ENCODE results near the gene ZNF627. TPM values are rescaled to one million over a fixed set of nuclear protein-coding genes. Genes with fewer than 3 reads are reported as not detected.
A peak's percentile ranks its signal among the peaks of the same experiment; 100 is the strongest.

Gene ZNF627
- total RNA-seq, 2 donors from 2014 or later = 7.6 to 10.3 TPM

DNA sequence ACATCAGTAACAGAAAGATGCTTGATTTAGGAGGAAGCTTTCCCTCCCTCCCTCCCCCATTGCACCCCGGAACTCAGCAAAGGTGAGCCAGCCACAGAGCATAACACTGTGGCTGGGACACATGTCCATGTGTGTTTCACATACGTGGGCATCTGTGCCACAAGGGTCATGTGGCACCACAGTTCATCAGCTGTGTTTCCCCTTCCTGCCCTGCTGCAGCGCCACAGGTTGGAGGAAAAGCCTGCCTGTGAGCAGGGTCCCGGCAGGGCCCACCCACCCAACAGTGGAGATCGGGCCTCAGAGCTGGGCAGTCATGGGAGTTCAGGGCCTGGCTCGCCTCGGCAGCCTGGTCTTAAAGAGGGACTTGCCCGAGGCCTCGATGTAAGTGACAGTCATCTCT is 22.6 kb upstream of the ZNF627 start:
- H3K36me3 ChIP-seq = no peaks in the 10 kb centered on the region
- no peak overlapping the region for H3K27ac ChIP-seq
- no peaks in the 10 kb centered on the region for H3K4me1 ChIP-seq
- TF ChIP-seq, protein P1, sequence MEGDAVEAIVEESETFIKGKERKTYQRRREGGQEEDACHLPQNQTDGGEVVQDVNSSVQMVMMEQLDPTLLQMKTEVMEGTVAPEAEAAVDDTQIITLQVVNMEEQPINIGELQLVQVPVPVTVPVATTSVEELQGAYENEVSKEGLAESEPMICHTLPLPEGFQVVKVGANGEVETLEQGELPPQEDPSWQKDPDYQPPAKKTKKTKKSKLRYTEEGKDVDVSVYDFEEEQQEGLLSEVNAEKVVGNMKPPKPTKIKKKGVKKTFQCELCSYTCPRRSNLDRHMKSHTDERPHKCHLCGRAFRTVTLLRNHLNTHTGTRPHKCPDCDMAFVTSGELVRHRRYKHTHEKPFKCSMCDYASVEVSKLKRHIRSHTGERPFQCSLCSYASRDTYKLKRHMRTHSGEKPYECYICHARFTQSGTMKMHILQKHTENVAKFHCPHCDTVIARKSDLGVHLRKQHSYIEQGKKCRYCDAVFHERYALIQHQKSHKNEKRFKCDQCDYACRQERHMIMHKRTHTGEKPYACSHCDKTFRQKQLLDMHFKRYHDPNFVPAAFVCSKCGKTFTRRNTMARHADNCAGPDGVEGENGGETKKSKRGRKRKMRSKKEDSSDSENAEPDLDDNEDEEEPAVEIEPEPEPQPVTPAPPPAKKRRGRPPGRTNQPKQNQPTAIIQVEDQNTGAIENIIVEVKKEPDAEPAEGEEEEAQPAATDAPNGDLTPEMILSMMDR (IDR thresholded peaks at IDR 0.05) = no peak
- no peaks in the 10 kb centered on the region for H3K9me3 ChIP-seq
- H3K9ac ChIP-seq (ENCODE audit: low read depth in 2 of 2, low read length in 2 of 2) = no peak overlapping the region
- DNase-seq = no peak
- intact Hi-C loops (cut with DNase I) = no loop called here
- peaks cover 3% of the 10 kb centered on the region for H3K27me3 ChIP-seq
- no peak overlapping the region for H3K4me3 ChIP-seq

GRCh38 chr19:11576227-11576626 is 21.1 kb upstream of the ZNF627 start:
- intact Hi-C loops (cut with DNase I) = no loop called here
- no peak for DNase-seq
- H3K4me3 ChIP-seq = no peak overlapping the region
- H3K27ac ChIP-seq = no peak overlapping the region
- H3K4me1 ChIP-seq = no peaks in the 10 kb centered on the region
- H3K9me3 ChIP-seq = no peaks in the 10 kb centered on the region
- no peak overlapping the region for H3K9ac ChIP-seq (ENCODE audit: low read depth in 2 of 2, low read length in 2 of 2)
- peaks cover 3% of the 10 kb centered on the region for H3K27me3 ChIP-seq
- TF ChIP-seq, protein P1 (IDR thresholded peaks at IDR 0.05) = no peak
- no peaks in the 10 kb centered on the region for H3K36me3 ChIP-seq

- no peak for DNase-seq
- intact Hi-C loops (cut with DNase I) = no loop called here
- Histone ChIP-seq H3K27me3 (peaks cover 3% of the 10 kb centered on the region), H3K4me1 (no peaks in the 10 kb centered on the region), H3K4me3 (peak within 1 kb of the TSS; percentile 43), H3K9me3 (no peaks in the 10 kb centered on the region), H3K36me3 (no peaks in the 10 kb centered on the region), H3K27ac (peak within 1 kb of the TSS; percentile 30), H3K9ac (ENCODE audit: low read depth in 2 of 2, low read length in 2 of 2) (peak within 1 kb of the TSS; percentile 58 to 70)
- TF ChIP-seq, protein P1 (IDR thresholded peaks at IDR 0.05) = no peak
Observed at GRCh38 chr19:11577451-11578257, 19.6 kb upstream of the ZNF627 start, which contains the start of gene ACP5. TSS of gene ACP5 (minus strand) at chr19:11577645. CDS start at chr19:11577317, 328 bp downstream.

- TF ChIP-seq, protein P1 (IDR thresholded peaks at IDR 0.05) = no peak
- intact Hi-C loops (cut with DNase I) = no loop called here
- peak overlapping the region; percentile 43 for H3K4me3 ChIP-seq
- no peaks in the 10 kb centered on the region for H3K4me1 ChIP-seq
- peak; percentile 74 for DNase-seq
- peak overlapping the region; percentile 30 for H3K27ac ChIP-seq
- peak overlapping the region; percentile 58 to 70 for H3K9ac ChIP-seq (ENCODE audit: low read depth in 2 of 2, low read length in 2 of 2)
- peaks cover 3% of the 10 kb centered on the region for H3K27me3 ChIP-seq
- no peaks in the 10 kb centered on the region for H3K9me3 ChIP-seq
- no peaks in the 10 kb centered on the region for H3K36me3 ChIP-seq
Observed at GRCh38 chr19:11578258-11579142, 18.8 kb upstream of the ZNF627 start.

GRCh38 chr19:11580116-11580515 is 17.2 kb upstream of the ZNF627 start:
- peaks cover 3% of the 10 kb centered on the region for H3K27me3 ChIP-seq
- intact Hi-C loops (cut with DNase I) = no loop called here
- no peaks in the 10 kb centered on the region for H3K4me1 ChIP-seq
- no peak overlapping the region for H3K9ac ChIP-seq (ENCODE audit: low read depth in 2 of 2, low read length in 2 of 2)
- H3K36me3 ChIP-seq = no peaks in the 10 kb centered on the region
- no peak overlapping the region for H3K27ac ChIP-seq
- H3K9me3 ChIP-seq = no peaks in the 10 kb centered on the region
- H3K4me3 ChIP-seq = no peak overlapping the region
- TF ChIP-seq, protein P1 (IDR thresholded peaks at IDR 0.05) = no peak
- no peak for DNase-seq
